Activated CD4-positive, CD25-positive, alpha-beta regulatory T cell treated with anti-CD3 and anti-CD28 coated beads, Interleukin-2, amount 50 U/mL, for 24 hours (primary cell): Measurements from ENCODE around the gene MPZL1.
"Not testable (repeated sequence)": the region's sequence is repeated elsewhere in the genome, so short reads cannot be mapped to it uniquely, and the experiment has no call there.

ENCODE experiments used
- ATAC-seq, 2 donors: fragments of 150-1000 bp; cut with Tn5 transposase; one replicate each; pipeline ENCODE4 v1.10.0; 2021; ENCODE audit warnings: mild to moderate bottlenecking in 1 of 2, moderate library complexity in 1 of 2

The MPZL1 gene

GRCh38 chr1:167719715-167720421 is 1.9 kb upstream of the MPZL1 start:
- ATAC-seq = not testable (repeated sequence)

DNA sequence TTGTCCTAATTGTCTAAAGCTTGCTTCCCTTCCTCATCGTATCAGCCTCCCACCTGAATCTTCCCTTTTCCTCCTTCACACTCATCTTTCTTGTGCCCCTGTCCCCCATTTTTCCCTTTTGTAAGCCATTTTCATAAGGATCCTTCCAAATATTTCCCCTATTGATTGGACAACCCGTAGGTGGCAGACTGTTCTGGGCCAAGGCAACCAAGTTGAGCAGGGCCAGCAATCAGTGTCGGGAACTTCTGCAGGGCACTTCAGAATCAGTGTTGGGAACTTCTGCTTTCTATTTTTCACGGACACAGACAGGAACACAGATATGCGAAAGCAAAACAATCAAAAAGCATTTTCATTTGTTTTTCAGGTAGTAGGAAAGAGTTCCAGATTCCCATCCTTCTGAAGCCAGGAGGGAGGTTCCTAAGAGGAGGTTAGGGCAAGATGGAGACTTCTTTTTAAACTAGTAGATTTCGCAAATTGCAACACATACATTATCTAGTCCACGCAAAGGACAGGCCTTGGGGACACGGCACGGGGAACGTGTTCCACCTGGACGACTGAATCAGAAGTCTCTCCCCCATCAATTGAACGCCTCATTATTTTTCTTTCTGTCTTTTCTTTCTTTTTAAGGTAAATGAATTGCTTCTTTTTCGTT is 691 bp upstream of the MPZL1 start:
- ATAC-seq = no peak

GRCh38 chr1:167722152-167722869 is 529 bp downstream of the MPZL1 start:
- peak; percentile 41 to 44 for ATAC-seq

DNA sequence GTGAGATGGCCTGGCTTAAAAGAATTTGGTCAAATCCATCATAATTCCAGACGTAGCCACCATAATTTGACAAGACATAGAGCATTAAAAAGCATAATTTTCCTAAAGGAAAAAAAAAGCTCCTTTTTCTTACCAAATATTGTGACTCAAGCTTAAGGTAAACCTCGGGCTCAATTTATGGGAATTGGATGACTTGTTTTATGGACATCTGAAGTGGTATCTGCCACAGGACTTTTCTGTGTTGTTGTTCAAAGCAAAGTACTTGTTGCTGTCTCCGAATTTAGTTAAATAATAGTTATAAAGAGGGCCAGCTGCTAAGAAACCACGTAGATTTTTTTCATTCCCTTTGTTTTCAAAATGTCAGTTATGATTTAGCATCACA is 1.1 kb downstream of the MPZL1 start:
- ATAC-seq = no peak

GRCh38 chr1:167723707-167724323 is 2.0 kb downstream of the MPZL1 start:
- no peak for ATAC-seq

DNA sequence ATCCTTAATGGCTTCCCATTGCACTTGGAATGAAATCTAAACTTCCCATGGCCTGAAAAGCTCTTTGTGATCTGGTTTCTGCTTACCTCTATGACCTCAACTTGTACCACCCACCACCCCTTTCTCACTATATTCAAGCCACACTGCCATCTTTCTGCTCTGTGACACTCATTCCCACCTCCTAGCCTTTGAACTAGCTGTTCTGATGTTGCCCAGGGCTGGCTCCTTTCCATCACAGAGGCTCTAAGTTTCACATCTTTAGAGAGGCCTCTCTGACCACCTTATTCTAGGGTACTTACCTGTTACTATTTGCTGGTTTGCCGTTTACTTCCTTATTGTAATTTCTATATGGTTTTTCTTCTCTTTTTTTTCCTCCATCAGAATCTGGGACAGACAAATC is 4.2 kb downstream of the MPZL1 start:
- no peak for ATAC-seq

DNA sequence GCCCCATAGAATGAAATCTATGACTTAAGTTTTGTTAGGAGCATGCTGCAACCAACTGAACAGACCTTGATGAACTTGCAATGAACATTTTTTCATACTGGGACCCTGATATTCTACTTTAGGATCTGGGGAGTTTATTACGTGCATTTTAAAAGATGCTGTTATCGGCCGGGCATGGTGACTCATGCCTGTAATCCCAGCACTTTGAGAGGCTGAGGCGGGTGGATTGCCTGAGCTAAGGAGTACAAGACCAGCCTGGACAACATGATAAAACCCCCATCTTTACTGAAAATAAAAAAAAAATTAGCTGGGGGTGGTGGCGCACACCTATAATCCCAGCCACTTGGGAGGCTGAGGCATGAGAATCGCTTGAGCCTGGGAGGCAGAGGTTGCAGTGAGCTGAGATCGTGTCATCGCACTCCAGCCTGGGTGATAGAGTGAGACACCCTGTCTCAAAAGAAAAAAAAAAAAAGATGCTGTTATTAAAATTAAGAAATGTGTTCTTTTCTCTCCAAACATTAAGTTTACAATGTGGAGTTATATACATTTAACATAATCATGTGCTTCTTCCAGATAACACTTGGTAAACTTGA is 7.1 kb downstream of the MPZL1 start:
- no peak for ATAC-seq

DNA sequence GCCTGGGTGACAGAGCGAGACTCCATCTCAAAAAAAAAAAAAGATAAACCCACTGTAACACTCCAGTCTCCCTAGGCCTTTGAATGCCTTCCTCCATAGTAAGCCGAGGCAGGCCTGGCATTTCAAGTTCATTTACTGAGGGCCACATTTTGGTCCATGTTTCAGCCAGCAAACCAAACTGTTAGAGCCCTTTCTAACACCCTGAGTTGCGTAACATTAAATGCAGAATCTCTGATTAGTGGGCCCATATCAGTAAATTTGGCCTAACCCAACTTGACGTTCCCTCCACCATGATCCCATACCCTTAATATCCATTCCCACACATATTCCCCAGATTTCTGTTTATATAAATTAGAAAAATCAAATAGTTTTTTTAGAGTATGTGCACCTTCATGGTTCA is 12.4 kb downstream of the MPZL1 start:
- no peak for ATAC-seq

GRCh38 chr1:167734841-167735240 is 13.1 kb downstream of the MPZL1 start:
- no peak for ATAC-seq

GRCh38 chr1:167737169-167737568 is 15.4 kb downstream of the MPZL1 start:
- ATAC-seq = no peak

DNA sequence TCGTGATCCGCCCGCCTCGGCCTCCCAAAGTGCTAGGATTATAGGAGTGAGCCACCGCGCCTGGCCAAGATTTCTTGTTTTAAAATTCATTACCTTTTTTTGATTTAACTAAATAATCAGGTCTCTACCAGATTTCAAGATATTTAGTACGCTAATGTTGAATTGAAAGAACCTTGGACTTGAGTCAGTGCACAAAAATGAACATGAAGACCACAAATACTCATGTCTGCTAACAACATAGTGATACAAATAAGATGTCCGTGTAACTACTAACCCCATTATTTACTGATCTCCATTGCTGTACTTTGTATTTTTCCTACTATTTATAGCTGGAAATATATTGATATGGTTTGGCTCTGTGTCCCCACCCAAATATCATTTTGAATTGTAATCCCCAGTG is 16.4 kb downstream of the MPZL1 start:
- ATAC-seq = no peak

GRCh38 chr1:167739752-167740151 is 18.0 kb downstream of the MPZL1 start:
- ATAC-seq = no peak

- ATAC-seq = not testable (repeated sequence)
Observed at GRCh38 chr1:167741103-167741502, 19.3 kb downstream of the MPZL1 start.

DNA sequence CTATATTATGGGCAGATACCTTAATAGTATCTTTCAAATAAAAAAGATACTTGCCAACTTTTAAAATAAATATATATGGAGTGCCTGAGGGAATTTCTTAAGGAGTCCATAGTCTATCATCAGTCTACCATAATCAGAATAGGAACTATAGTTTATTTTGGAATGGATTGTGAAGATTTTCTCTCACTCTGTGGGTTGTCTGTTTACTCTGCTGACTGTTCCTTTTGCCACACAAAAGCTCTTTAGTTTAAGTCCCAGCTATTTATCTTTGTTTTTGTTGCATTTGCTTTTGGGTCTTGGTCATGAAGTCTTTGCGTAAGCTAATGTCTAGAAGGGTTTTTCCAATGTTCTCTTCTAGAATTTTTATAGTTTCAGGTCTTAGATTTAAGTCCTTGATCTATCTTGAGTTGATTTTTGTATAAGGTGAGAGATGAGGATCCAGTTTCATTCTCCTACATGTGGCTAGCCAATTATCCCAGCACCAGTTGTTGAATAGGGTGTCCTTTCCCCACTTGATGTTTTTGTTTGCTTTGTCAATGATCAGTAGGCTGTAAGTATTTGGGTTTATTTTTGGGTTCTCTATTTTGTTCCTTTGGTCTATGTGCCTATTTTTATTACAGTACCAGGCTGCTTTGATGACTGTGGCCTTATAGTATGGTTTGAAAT is 20.7 kb downstream of the MPZL1 start:
- ATAC-seq = not testable (repeated sequence)

DNA sequence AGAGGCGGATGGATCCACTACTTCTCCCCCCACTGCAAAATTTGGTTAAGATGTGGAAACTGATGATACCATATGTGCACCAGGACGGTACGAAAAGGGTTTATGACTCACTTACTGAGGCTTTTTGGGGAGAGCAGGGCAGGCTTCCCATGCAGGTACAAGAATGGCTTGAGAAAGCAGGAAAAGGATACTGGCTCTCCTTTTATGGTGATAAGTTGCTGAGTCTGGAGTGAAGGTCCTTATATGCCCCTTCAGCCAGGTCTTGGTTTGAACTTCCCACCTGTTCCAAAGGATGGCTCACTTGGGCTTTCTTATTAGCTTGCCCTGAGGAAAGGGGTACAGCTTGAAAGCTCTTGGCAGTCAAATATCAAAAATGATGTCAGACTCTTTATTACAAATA is 23.1 kb downstream of the MPZL1 start:
- no peak for ATAC-seq

DNA sequence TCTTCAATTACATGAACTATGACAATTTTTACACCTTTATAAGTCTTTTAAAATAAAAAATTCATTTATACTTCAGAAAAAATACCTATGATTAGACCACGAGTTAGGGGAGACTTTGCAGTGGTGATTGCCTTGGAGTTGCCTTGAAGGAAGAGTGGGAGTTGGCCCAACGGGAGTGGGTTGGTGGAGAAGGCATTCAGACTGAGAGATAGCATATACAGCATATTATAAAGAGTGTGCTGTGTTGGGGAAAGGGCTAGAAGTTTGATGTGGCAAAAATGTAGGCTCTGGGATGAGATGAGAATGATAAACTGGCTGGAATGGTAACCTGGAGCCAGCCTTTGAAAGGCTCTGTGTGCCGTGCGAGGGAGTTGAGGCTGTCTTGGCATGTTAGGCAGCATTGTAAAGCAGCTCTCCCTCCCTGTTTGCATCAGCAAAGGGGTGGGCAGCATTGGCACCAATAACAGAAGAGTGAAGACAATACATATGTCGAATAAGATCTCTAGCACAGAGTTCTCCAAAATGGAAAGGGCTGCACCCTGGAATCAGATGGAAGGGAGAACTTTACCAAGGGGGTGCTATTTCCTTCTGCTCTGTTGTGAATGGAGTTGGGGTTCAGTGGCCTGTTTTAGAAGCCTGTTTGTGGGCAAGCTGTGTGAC is 24.4 kb downstream of the MPZL1 start:
- no peak for ATAC-seq

DNA sequence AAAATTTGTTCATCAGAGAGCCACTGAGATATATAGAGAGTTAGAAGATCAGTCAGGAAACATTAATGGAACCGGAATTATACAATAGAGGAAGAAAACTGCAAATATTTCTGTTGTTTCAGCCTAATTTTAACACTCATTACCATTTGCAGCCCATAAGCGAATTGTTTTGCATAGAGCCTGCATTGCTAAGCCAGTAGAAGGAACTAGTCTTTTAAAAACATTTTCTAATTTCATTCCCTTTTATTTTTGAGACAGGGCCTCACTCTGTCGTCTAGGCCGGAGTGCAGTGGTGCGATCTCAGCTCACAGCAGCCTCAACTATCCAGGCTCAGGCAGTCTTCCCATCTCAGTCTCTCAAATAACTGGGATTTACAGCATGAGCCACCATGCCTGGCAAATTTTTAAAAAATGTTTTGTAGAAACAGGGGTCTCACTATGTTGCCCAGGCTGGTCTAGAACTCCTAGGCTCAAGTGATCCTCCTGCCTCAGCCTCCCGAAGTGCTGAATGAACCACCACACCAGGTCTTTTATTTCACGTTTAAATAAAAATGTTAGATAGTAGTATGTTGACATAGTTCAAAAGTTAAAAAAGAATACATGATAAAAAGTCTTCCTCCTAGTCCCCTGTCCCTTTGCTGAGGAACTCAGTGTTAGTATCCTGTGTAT is 25.3 kb downstream of the MPZL1 start:
- ATAC-seq = no peak

- no peak for ATAC-seq
Observed at GRCh38 chr1:167747988-167748387, 26.2 kb downstream of the MPZL1 start.

- no peak for ATAC-seq
Observed at GRCh38 chr1:167748906-167749305, 27.1 kb downstream of the MPZL1 start.

DNA sequence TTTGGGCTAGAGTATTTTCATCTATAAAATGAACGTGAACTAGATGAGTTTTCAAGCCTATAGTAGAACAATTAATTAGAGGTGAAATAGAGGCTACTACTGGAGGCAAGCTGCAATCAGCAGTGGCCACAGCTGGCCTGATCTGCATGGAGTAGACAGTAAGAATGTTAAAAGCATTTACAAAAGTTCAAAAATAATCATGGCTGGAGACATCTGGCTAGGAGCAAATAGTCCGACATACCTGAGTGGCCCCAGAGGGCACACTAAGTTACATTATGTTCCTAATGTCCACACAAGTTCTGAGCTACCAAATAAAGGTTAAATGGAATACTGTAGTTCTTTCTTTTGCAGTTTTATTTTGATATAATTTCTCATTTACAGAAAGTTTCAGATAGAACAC is 28.0 kb downstream of the MPZL1 start:
- ATAC-seq = no peak

GRCh38 chr1:167750641-167751040 is 28.9 kb downstream of the MPZL1 start:
- ATAC-seq = no peak
